Activated CD8-positive, alpha-beta memory T cell treated with anti-CD3 and anti-CD28 coated beads, Interleukin-2, amount 10 ng/mL, durations not matched to agents 7 days and 5 days (primary cell): Measurements from ENCODE around the gene CRELD2. TPM values are rescaled to one million over a fixed set of nuclear protein-coding genes. Genes with fewer than 3 reads are reported as not detected.

Experiments
- ATAC-seq: fragments of 150-1000 bp; cut with Tn5 transposase; one replicate; pipeline ENCODE4 v1.10.0; 2021; ENCODE audit warnings: moderate library complexity
- CTCF ChIA-PET: fragments of 350-600 bp; sonication (Branson Sonifier 250); formaldehyde crosslinking; loops from one replicate; lab custom pipeline; 2021; ENCODE audit warnings: antibody characterized with exemption; lab: Charles Lee
- DNase-seq: peaks from one replicate; pipeline ENCODE4 v3.0.0-alpha.2; 2020
- H3K27ac Mint-ChIP-seq: one replicate; pipeline ENCODE4 v1.8.0; 2021; ENCODE audit warnings: mild to moderate bottlenecking, mixed read lengths
- H3K27me3 Mint-ChIP-seq: one replicate; pipeline ENCODE4 v1.8.0; 2021; ENCODE audit warnings: mixed read lengths
- H3K36me3 Mint-ChIP-seq: one replicate; pipeline ENCODE4 v1.8.0; 2021; ENCODE audit warnings: mild to moderate bottlenecking, mixed read lengths
- H3K4me1 Mint-ChIP-seq: one replicate; pipeline ENCODE4 v1.8.0; 2021; ENCODE audit warnings: mixed read lengths
- H3K4me3 Mint-ChIP-seq: one replicate; pipeline ENCODE4 v1.8.0; 2021; ENCODE audit warnings: mild to moderate bottlenecking, moderate library complexity, mixed read lengths
- H3K9me3 Mint-ChIP-seq: one replicate; pipeline ENCODE4 v1.8.0; 2022; ENCODE audit warnings: low read depth, mixed read lengths
- total RNA-seq, 2 experiments: library from RNA; stranded (reverse); gene quantifications; one replicate each; pipeline ENCODE4 v1.2.3, GENCODE V29; 2021

The CRELD2 gene
- total RNA-seq, 2 experiments from 2014 or later, result 43.9 to 51.2 TPM

DNA sequence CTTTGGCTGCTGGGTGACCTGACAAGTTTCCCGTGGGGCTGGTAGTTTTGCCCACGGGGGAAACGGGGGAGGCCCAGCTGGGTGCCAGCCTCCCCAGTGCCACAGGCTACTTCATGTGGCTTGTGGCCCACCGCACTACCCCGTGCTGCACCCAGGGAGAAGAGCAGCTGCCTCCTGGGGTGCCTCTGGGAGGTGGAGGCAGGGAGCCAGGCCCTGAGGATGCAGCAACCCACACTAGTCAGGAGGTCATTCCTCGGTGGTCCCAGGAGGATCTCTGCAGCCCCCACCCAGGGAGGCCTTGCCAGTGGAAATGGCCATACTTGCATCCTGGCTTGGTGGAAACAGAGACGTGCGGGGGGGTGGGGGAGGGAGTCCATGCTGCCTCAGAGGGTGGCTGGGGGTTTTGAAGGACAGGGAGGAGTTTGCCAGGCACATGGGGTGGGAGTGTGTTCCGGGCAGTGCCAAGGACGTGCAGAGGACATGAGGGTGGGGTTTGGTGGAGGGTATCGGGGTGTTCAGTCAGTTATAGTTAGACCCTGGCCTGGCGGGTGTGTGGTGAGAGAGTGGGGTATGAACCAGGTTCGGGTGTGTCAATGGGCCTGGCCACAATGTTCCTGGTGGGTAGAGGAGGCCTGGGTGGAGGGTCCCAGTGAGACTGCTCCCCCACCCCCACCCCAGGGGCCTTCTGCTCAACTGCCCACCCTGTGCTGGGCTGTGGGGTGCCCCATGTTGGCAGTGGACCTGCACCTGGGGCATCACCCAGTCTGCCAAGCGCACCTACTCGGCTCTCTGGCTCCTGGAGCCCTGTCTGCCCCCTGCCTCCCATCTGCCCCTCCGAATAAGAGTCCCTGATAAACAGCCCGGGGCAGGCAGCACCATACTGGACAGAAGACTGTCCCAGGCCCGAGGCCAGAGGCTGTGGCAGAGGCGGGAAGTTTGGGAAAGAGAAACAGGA is 46.0 kb downstream of the CRELD2 start:
- CTCF ChIA-PET, result no interaction called here
- Mint-ChIP-seq H3K9me3 (no peaks in the 10 kb centered on the region), H3K27me3 (no peaks in the 10 kb centered on the region), H3K4me1 (peaks cover 23% of the 10 kb centered on the region), H3K27ac (peak overlapping the region; percentile 73), H3K36me3 (peaks cover 23% of the 10 kb centered on the region), H3K4me3 (peak overlapping the region; percentile 86)
- ATAC-seq (no peak), DNase-seq (peak; percentile 49)

DNA sequence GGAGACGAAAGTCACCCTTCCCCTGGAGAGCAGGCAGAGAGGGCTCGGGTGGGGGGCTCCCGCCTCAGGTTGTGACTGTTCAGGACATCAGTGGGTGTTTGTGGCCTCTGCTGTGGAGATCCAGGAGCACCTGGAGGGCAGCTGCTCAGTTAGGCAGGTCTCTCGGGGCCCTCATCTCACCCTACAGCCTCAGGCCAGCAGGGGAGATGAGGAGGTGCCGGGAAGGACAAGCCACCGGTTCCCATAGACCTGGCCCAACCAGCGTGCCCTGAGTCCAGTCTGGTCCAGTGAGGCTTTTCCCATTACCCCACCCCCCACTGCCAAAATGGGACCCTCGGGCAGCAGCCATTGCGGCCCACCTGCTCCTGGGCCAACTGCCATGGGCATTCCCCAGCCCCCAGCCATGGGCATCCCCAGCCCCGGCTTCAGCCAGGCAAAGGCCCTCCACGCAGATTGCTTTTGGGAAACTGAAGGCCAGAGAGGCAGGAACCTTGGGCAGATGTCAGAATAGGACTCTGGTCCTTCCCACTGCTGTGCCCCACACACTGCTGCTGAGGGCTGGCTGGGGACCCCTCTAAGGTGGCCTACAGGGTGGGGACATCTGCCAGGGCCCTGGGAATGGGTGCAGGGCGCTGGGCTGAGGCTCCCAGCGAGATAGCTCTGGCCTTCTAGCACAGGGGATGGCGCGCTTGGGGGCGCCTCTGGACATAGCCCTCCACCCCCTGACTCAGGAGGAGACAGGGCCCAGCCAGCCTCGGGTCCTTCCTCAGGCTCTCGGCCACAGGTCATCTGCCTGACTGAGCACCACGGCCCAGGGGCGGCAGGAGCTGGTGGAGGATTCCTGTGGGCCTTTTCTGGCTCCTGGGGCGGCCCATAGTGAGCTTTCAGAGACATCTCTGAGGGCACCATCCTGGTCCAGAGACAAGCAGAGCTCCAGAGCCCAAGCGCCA is 46.9 kb downstream of the CRELD2 start:
- Mint-ChIP-seq H3K4me3 (no peak overlapping the region), H3K27ac (peak overlapping the region; percentile 52), H3K4me1 (peaks cover 25% of the 10 kb centered on the region), H3K9me3 (no peaks in the 10 kb centered on the region), H3K27me3 (no peaks in the 10 kb centered on the region), H3K36me3 (peaks cover 23% of the 10 kb centered on the region)
- CTCF ChIA-PET, result interaction anchor here (1.0 kb wide), 1 partner anchor 11 kb away, joined by 3 read pairs; no protein-coding TSS in a partner anchor
- ATAC-seq, result no peak
- peak; percentile 41 for DNase-seq

DNA sequence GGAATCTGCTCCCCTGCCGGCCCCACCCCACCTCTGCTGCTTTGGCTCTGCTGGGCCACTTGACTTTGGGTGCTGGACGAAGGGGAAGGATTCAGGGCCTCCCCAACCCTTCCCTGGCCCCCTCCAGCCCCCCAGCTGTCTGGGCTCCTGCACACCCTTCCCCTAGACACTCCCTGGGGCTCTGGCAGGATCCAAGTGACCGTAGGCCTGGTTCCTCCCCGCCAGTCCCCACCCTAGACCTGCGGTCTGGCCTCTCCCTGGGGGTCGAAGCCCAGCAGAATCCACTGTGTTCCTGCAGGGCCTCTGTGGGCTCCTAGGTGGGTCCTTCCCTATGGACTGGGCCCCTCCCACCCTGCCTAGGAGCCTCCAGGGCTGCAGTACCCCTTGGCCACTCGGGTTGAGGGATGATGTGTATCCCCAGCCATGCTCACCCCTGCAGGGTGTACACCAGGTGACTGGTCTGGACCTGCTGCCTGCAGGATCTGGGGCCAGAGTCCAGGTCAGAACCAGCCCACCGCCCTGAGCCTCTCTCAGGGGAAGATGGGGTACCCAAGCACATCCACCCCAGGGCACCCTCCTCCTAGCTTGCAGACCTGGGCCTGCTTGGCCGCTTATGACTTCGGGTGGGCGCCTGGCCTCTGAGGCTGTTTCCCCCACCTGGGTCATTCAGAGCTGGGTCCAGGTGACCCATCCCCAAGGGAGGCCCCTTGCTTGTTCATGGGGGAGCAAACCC is 47.8 kb downstream of the CRELD2 start:
- peak; percentile 40 for DNase-seq
- ATAC-seq, result no peak
- no peaks in the 10 kb centered on the region for H3K27me3 Mint-ChIP-seq
- CTCF ChIA-PET, result interaction anchor here (1.0 to 1.6 kb wide), 2 partner anchors 10 to 64 kb away, joined by 3 to 6 read pairs; no protein-coding TSS in a partner anchor
- H3K4me1 Mint-ChIP-seq, result peaks cover 30% of the 10 kb centered on the region
- no peaks in the 10 kb centered on the region for H3K9me3 Mint-ChIP-seq
- H3K4me3 Mint-ChIP-seq, result no peak overlapping the region
- peaks cover 23% of the 10 kb centered on the region for H3K36me3 Mint-ChIP-seq
- H3K27ac Mint-ChIP-seq, result no peak overlapping the region

DNA sequence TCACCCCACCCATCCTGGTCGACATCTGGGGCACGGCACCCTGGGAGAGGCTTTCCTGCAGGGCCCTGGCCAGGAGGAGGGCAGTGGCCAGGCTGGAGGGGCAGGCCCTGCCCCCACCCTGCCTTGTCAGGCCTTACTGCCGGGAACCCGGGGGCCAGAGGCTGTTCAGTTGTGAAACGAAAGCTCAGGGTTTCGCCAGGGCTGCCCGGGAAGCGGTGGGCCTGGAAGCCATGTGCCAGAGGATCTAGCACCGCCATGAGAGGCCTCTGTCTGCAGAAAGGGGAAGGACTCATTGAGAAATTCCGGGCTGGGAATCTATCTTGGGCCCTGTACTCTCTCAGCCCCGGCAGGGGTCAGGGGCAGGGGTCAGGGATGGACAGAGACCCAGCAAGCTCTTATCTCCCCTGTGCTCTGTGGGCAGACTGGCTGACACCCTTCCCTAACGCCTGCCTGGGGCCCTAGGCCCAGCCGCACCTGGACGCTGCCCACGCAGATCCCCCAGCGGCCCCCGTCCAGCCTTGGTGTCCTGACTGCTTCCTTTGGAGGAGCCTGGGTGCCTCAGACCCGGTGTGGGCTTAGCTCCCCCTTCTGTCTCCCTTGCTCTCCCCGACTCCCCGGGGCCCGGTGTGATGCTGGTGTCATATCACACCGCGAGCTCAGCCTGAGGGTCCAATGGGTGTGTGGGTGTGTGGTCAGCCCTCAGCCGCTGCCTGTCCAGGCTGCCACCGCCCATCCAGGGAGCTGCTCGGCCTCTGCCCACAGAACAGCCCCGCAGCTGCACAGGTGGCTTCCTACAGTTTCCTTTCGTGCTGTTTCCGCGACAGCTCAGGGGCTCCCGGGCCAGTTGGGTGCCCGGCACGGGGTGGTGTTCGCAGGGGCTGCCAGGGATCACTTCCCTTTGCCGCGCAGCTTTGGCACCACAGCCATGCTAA is 48.6 kb downstream of the CRELD2 start:
- Mint-ChIP-seq H3K27ac (peak overlapping the region; percentile 36), H3K4me3 (no peak overlapping the region), H3K27me3 (no peaks in the 10 kb centered on the region), H3K36me3 (peaks cover 18% of the 10 kb centered on the region), H3K4me1 (peaks cover 30% of the 10 kb centered on the region), H3K9me3 (no peaks in the 10 kb centered on the region)
- DNase-seq, result peak; percentile 44
- no peak for ATAC-seq
- CTCF ChIA-PET, result interaction anchor here (1.0 to 1.6 kb wide), 3 partner anchors 10 to 64 kb away, joined by 3 to 6 read pairs (median 6); no protein-coding TSS in a partner anchor

DNA sequence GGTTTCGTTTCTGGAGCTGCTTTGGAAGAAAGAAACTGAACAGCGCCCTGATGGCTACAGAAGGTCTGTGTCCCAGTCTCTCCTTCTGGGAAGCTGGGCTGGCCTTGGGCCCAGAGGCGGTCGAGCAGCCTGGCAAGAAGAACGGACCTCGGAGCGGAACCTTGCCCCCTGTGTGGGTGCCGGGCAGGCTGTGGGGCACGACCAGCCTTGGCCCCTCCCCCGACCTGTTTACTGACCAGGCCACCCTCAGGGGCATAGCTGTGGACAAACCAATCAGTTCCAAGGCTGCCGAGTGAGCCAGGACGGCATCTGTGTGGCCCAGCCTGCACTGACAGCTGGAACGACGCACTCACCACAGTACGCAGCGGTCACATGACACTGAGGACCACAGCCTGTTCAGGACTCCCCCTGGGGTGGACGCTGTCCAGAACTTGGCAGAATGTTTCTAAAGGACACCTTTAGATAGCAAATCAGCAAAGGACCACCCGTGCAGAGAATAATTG is 49.3 kb downstream of the CRELD2 start:
- CTCF ChIA-PET, result interaction anchor here (1.0 to 1.6 kb wide), 4 partner anchors 12 to 63 kb away, joined by 3 to 6 read pairs (median 5); no protein-coding TSS in a partner anchor

DNA sequence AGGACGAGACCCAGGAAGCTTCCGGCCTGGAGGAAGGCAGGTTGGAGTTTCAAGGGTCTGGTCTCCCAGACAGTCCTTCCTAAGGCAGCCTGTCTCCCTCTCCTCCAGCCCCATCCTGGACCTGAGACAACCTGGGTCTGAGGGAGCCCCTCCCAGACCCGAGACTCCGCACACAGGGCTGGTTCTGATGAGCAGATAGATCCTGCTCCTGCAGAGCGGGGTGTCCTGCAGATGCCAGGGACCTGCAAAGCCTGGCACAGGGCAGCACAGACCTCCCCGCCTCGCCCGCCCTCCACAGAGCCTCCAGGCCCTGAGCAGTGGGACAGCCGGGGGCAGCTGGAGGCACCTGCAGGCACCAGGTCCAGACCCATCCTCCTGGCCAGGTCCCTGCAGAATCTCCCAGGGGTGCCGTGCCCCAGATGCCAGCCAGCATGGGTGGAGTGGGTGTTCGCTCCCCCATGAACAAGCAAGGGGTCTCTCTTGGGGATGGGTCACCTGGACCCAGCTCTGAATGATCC is 49.9 kb downstream of the CRELD2 start:
- DNase-seq, result peak; percentile 43
- Mint-ChIP-seq H3K36me3 (peaks cover 9% of the 10 kb centered on the region), H3K4me1 (peaks cover 21% of the 10 kb centered on the region), H3K9me3 (no peaks in the 10 kb centered on the region), H3K27ac (no peak overlapping the region), H3K27me3 (no peaks in the 10 kb centered on the region), H3K4me3 (no peak overlapping the region)
- ATAC-seq, result no peak
- CTCF ChIA-PET, result interaction anchor here (1.0 to 1.5 kb wide), 3 partner anchors 12 to 62 kb away, joined by 3 to 6 read pairs (median 4); no protein-coding TSS in a partner anchor

More for the DNA sequence above, 49.3 kb downstream of the CRELD2 start:
- Mint-ChIP-seq H3K9me3 (no peaks in the 10 kb centered on the region), H3K27me3 (no peaks in the 10 kb centered on the region), H3K27ac (no peak overlapping the region), H3K36me3 (peaks cover 15% of the 10 kb centered on the region), H3K4me3 (no peak overlapping the region), H3K4me1 (peaks cover 27% of the 10 kb centered on the region)
- ATAC-seq (no peak), DNase-seq (no peak)

DNA sequence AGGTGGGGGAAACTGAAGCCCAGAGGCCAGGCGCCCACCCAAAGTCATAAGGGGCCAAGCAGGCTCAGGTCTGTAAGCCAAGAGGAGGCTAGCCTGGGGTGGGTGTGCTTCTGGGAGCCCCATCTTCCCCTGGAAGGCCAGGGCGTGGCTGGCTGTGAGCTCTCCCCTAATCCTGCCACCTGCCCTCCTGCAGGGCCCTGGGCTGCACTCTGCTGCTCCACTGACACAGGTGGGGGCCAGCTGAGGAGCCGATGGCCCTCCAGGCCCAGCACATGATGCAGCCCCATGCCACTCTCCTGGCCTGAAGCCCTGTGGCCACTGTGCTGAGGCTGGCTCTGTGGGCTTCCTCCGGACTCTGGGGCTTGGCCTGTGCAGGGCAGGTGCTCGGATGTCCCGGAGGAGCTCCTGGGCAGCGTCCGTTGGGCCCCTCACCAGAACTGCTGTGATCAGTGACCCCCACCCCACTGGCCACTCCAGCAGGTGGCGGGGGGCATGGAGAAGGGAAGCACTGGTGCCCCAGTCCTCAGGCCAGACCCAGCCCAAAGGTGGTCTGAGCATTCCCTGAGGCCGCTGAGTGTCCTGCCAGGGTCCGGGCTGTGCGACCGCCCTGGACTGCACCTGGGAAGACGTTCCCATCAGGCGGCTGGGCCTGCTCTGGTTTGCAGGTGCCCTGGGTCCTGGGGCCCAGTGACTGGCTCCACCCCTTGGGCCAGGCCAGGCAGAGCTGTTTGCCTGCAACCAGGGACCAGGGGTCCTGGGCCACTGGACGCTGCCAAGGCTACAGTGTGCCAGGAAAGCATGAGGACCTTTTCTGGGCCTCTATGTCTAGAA is 50.6 kb downstream of the CRELD2 start:
- CTCF ChIA-PET, result interaction anchor here (1.0 to 1.5 kb wide), 3 partner anchors 11 to 61 kb away, joined by 3 to 6 read pairs (median 4); no protein-coding TSS in a partner anchor
- ATAC-seq, result no peak
- Mint-ChIP-seq H3K27me3 (no peaks in the 10 kb centered on the region), H3K9me3 (no peaks in the 10 kb centered on the region), H3K36me3 (peaks cover 3% of the 10 kb centered on the region), H3K4me1 (peaks cover 14% of the 10 kb centered on the region), H3K4me3 (no peak overlapping the region), H3K27ac (no peak overlapping the region)
- peak; percentile 43 for DNase-seq

DNA sequence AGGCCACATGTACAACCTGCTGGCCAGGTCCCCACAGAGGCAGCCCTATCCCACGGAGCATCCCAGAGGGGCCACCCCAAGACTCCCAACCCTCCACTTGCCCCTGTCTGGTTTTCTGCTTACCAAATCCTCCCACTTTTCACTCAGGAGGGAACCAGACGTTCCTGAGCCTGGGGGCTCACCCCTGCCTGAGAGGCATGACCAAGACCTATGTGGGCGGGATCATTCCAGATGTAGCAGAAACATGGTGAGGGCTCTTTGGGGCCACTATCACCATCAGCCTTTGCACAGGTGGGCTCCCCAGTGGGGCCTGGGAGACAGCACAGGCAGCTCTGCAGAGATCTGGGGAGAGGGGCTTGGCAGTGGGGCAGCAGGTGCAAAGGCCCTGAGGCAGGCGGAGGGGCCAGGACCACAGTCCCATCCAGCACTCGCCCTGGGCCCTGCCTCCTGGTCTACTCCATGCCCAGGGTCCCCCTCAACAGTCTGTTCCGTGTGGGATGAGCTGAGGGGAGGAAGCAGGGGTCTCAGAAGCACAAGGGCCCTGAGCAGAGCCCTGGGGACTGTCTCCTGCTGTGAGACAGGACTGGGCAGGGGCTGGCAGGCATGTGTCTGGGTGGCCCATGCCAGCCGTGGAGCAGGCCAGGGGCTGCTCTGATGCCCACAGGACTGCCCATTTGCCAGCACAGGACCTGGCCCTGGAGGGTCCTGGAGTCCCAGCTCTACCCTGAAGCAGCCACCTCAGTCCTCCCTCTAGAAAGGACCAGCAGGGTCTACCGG is 51.5 kb downstream of the CRELD2 start:
- Mint-ChIP-seq H3K4me3 (no peak overlapping the region), H3K9me3 (no peaks in the 10 kb centered on the region), H3K27me3 (no peaks in the 10 kb centered on the region), H3K27ac (peak overlapping the region; percentile 88), H3K36me3 (no peaks in the 10 kb centered on the region), H3K4me1 (peaks cover 10% of the 10 kb centered on the region)
- CTCF ChIA-PET, result interaction anchor here (2.5 to 3.2 kb wide), 2 partner anchors 39 to 60 kb away, joined by 8 to 13 read pairs; no protein-coding TSS in a partner anchor
- ATAC-seq (peak; percentile 0), DNase-seq (peak; percentile 53)

DNA sequence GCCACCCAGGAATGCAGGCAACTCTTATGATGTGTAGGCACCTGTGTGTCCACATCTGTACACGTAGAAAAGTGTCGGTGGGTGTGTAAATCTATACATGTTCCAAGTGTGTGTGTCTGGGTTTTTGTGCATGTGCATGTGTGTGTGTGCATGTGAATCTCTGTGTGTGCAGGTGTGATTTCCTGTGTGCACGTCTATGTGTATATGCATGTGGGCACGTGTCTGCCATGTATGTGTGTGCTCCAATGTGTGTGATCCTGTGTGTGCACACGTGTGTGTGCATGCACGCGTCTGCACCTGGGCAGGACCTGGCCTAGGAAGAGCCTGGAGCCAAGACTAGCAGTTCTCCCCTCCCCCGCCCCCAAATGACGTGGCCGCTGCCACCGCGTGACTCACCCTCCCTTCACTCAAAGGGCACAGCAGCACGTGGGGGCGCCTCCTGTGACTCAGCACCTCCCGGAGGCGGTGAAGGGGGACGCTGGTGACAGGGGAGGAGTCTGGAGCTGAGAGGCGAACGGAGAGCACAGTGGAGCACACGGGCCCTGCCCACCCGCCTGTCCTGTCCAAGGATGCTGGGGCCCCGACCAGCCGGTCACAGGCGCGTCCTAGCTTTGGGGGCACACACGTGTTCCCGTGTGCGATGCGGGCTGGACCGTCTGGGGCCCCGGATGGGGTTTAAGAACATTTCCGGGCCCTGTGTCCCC is 52.2 kb downstream of the CRELD2 start:
- H3K9me3 Mint-ChIP-seq, result no peaks in the 10 kb centered on the region
- H3K27me3 Mint-ChIP-seq, result no peaks in the 10 kb centered on the region
- H3K36me3 Mint-ChIP-seq, result no peaks in the 10 kb centered on the region
- peak overlapping the region; percentile 88 for H3K27ac Mint-ChIP-seq
- H3K4me1 Mint-ChIP-seq, result peaks cover 15% of the 10 kb centered on the region
- DNase-seq (peak; percentile 98), ATAC-seq (peak; percentile 93)
- peak overlapping the region; percentile 71 for H3K4me3 Mint-ChIP-seq
- CTCF ChIA-PET, result interaction anchor here (1.0 to 3.2 kb wide), 4 partner anchors 8 to 60 kb away, joined by 3 to 13 read pairs (median 6); partner anchors contain the start of gene PIM3
